K562 (cell line): ENCODE data around the gene ITPR1.

Experiments used
- CBFA2T3 ChIP-seq: fragments of 450-650 bp; IDR thresholded peaks from 2 replicates; pipeline ENCODE4 v1.6.1; 2017
- CHD1 ChIP-seq: fragments of 200-600 bp; sonication (generic); IDR thresholded peaks from one replicate; pipeline ENCODE4 v1.6.1; 2012; ENCODE audit warnings: mild to moderate bottlenecking, moderate library complexity, low read length, inconsistent platforms
- FOXA1 ChIP-seq: fragments of 450-650 bp; IDR thresholded peaks from 2 replicates; pipeline ENCODE4 v1.6.1; 2016; ENCODE audit warnings: mild to moderate bottlenecking, borderline replicate concordance

- TF ChIP-seq FOXA1 (no peak), CHD1 (no peak), CBFA2T3 (no peak)
Observed at GRCh38 chr3:4763604-4764247, 270.6 kb downstream of the ITPR1 start.
